Activated gamma-delta T cell treated with Interleukin-2 at 50 U/mL for 16 hours (primary cell): Measurements from ENCODE around the gene CYP2W1.
"Not testable (repeated sequence)": the region's sequence is repeated elsewhere in the genome, so short reads cannot be mapped to it uniquely, and the experiment has no call there.

Experiments
- DNase-seq: peaks from one replicate; pipeline ENCODE4 v3.0.0-alpha.2; 2020

Gene CYP2W1

GRCh38 chr7:952548-953441, 30.2 kb upstream of the CYP2W1 start:
- DNase-seq: no peak

DNA sequence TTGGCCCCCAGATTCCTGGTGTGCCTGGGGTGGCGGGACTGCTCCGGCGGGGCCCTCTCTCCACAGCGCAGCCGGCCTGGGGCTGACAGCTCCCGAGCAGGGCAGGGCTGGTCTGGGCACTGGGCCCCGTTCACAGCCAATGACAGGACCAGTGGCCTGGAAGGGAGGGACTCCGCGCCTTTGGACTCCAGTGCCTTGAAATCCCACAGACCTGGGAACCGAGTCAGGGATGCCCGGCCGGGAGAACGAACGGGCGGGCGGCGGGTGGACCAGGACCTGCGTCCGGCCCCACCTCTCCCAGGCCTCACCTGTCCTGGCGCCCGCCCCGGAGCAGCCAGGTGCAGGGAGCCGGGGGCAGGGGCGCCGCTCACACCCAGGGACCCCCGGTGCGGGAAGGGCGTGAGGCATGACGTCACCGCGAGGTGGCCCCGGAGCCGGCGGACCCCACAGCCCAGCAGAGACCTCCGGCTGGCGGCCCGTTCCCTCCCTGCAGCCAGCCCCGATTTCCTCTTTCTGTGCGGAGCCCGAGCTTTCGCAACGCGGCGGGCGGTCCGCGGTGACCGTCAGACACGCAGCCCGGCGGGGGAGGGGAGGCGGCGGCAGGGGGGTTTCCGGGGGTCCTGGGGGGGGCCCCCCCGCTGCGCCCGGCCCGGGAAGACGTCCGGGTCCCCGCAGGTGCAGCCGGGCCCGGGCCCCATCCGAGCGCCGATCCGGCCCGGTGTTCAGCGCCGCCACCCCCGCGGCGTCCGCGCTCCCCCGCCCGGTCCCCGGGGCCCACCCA, 29.2 kb upstream of the CYP2W1 start:
- DNase-seq: no peak

GRCh38 chr7:954330-955238, 28.4 kb upstream of the CYP2W1 start, which contains the start of gene ADAP1:
Gene ADAP1, minus strand, starts transcription at chr7:954680. Its CDS starts 203 bp downstream, at chr7:954477.
- peak; percentile 53 for DNase-seq

GRCh38 chr7:956031-956430, 26.9 kb upstream of the CYP2W1 start:
- DNase-seq: no peak

DNA sequence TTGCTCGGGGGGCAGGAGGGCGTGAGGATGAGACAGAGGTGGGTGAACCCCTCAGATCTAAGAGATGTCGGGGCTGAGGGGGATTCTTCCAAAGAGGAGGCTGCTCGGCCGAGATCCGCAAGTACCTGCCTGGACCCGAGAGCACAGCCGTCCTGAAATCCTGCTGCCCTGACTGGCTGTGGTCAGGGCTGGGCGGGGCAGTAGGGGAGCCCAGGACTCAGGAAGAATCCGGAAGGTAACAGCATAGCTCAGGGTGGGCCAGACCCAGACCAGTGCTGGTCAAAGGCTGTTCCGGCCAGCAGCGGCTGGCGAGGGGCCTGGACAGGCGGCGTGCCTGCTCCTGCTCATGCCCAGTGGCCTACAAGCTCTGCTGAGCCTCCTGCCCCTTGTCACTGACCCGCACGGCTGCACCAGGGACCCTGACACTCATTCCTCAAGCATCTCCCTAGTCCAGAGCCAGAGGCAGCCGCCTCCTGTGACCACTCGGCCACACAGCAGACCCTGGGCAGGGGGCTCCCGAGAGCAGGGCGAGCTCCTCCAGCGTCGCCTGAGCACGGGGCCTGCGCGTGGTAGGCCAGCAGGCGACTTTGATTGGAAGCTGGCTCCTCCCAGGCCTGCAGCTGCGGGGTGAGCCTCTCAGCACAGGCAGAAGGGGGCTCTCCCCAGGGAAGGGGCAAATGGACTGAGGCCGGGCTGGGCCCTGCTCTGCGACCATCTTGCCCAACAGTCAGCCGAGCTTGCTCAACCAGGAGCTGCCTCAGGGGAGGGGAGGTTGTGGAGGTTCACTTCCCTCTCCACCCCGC, 25.4 kb upstream of the CYP2W1 start:
- DNase-seq: no peak

DNA sequence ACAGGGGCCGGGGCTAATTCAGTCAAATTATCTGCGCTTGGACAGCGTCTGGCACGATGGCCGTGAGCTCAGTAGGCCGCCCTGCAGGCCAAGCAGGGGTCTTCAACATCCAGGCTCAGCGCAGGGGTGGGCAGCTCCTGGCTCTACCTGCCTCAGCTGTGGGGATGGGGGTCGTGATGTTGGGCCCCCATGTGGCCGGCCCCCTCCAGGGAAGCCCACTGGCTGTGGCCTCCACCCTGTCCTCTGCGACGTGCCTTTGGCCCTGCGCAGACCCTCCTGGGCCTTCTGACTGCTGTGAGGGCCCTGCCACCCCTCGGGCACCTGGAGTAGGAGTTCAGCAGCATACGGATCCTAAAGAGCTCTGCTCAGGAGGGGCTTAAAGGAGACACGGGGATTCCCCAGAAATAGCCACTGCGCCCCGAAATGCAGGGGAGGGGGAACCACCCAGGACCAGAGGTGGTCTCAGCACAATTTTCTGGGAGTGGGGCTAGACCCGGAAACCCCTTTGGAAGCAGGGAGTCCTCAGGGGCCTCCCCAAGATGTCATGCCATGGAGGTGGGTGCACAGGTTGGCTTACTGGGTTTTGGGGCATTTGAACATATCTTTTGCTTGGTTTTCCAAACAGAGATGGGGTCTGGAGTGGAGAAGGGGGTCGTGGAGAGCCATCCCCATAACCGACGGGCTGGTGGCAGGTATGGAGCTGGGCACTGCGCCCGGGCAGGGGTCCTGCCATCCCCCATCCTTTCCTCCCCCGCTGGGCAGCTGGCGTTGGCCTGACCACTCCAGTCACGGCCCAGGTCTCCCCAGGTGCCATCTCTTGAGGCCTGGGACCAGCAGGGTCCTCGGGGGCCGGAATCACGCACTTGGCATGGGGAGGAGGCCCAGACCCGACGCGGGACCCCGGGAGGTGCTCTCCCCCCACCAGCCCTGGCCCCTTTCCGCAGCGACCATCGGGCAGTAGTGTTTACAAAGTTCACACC, 24.5 kb upstream of the CYP2W1 start:
- no peak for DNase-seq

GRCh38 chr7:959271-959670, 23.7 kb upstream of the CYP2W1 start:
- DNase-seq: no peak

DNA sequence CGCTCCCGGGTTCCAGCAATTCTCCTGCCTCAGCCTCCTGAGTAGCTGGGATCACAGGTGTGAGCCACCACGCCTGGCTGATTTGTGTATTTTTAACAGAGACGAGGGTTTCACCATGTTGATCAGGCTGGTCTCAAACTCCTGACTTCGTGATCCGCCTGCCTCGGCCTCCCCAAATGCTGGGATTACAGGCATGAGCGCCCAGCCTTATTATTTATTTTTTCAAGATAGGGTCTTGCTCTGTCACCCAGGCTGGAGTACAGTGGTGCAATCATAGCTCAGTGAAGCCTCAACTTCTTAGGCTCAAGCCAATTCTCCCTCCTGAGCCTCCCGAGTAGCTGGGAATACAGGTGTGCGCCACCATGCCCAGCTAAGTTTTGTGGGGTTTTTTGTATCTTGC, 23.2 kb upstream of the CYP2W1 start:
- not testable (repeated sequence) for DNase-seq

GRCh38 chr7:960269-960871, 22.6 kb upstream of the CYP2W1 start:
- DNase-seq: no peak

DNA sequence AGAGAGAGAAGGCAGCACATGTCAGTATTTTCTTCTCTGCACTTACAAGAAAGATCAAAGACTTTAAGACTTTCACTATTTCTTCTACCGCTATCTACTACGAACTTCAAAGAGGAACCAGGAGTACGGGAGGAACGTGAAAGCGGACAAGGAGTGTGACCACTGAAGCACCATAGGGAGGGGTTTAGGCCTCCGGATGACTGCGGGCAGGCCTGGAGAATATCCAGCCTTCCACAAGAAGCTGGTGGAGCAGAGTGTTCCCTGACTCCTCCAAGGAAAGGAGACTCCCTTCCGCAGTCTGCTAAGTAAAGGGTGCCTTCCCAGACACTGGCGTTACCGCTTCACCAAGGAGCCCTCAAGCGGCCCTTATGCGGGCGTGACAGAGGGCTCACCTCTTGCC, 22.0 kb upstream of the CYP2W1 start:
- DNase-seq: not testable (repeated sequence)

DNA sequence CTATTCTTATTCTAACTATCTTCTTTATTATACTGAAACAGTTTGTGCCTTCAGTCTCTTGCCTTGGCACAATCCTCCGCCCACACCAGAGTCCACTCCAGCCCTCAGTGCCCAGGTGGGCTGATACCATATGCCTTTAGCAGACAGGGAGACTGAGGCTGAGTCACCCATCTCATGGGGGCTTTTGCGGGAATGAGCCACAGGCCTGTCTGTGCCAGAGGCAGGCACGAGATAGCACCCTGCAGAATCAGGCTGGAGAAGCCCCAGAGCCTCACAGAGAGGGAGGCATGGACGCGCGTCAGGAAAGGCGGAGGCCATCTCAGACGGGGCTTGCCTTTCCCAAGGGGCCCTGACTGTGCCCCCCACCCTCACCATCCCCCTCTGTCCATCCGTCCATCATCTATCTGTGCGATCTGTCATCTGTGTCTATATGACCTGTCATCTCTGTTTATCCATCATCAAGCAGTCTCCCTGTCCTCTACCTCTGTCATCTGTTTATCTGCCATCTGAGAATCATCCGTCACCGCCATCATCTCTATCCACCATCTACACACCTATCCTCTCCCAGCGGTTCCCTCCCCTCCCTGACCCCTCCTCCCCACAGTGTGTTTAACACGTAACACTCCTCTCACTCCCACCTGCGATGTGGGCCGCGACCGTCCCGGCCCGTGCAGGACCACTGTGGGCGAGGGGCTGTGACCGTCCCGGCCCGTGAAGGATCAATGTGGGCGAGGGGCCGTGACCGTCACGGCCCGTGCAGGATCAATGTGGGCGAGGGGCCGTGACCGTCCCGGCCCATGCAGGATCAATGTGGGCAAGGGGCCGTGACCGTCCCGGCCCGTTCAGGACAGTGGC, 21.2 kb upstream of the CYP2W1 start:
- no peak for DNase-seq

GRCh38 chr7:962401-963081, 20.4 kb upstream of the CYP2W1 start:
- DNase-seq: no peak

DNA sequence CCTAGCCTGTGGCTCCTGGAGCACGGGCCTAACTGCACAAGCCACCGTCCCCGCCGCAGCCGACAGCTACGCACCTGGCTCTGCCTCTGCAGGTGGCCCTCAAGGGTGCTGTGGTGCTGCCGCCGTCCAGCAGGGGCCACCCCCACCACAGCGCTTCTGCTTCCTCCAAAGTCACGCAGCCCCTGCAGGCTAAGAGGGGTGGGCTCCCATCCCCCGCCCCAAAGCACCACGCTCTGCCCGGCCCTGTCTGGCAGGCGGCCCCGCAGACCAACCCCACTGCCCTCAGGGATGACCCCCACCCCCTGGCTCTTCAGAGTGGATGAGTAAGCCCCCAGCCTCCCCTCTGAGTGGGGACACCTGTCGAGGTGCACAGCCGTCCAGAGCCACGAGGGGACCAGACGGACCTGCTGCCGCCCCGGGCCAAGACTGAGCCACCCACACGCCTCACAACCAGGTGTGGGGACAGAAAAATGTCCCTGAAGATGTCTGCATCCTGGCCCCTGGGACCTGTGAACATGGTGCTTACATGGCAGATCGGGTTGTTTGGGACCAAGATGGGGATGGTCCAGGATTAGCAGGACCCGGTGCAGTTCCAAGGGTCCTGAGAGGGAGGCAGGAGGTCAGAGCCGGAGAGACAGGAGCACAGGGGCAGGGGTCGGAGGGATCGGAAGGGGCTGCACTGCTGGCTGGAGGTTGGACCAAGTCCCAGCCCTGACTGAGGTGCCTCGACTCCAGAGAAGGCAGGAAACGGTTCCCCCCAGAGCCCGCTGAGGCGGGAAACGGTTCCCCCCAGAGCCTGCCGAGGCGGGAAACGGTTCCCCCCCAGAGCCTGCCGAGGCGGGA, 19.5 kb upstream of the CYP2W1 start:
- DNase-seq: peak; percentile 15

DNA sequence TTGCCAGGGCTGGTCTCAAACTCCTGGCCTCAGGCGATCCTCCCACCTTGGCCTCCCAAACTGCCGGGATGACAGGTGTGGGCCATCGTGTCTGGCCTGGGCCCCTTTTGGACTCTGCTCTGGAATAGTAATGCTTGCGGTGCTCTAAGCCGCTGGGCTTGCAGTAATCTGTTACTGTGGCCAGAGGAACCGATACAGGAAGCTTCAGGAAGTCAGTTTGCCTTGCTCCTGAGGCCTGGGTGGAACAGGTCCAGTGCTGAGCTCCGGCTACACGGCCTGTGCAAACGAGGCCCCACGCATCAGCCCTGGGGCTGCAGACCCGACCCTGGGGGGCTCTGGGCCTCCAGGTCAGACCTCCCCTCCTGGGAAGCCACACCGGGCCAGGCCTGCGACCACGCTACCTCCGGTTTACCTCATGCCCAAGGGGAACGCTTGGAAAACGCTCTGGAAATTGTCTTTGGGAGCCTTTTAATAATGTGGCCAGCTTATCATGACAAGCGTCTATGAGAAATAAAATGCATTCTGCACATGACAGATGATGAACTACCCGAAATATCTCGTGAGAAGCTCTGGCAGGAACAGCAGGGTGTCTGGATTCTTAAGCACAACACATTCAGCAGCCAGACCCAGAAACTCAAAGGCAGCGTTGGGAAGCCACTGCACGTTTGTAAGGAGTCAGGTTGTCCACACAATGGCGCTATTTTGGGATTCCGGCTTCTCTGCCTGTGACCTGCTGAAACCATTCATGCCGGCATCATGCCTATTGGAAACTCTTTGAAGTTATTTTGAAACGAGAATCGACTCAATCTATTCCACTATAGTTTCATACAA, 18.4 kb upstream of the CYP2W1 start:
- DNase-seq: no peak

DNA sequence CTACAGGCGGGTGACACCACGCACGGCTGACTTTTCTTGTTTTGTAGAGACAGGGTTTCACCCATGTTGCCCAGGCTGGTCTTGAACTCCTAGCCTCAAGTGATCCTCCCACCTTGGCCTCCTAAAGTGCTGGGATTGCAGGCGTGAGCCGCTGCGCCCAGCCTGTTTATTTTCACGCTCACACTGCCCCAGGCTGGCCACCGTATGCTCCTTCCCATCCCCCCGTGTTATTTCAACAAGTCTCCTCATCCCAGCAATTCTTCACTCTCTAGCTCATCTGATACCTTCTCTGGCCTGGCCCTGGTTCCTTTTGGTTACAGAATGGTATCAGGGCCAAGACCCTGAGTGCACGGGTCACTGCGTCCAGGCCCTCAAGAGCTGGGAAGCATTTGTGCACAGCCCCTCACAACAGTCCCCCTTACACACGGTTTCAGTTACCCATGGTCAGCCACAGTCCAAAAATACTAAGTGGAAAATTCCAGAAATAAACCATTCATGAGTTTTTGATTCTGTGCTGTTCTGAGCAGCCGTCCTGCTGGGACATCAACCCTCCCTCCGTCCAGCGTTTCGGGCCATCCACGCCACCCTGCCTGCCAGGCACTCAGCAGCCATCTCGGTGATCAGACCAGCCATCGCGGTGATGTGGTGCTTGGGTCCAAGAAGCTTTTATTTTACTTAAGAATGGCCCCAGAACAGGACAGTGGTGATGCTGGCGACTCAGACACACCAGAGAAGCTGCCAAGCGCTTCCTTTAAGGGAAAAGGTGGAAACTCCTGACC, 16.5 kb upstream of the CYP2W1 start:
- DNase-seq: no peak
